ENCODE measurements around the gene RBM15B. TPM values are rescaled to one million over a fixed set of nuclear protein-coding genes. Genes with fewer than 3 reads are reported as not detected.

Gene RBM15B
- total RNA-seq, 1 donor from 2014 or later, result 23.5 TPM

GRCh38 chr3:51429138-51429537 lies 38.1 kb downstream of the RBM15B start:
- H3K36me3 ChIP-seq (ENCODE audit: insufficient read depth, low read length), result peaks cover 22% of the 10 kb centered on the region
- no peaks in the 10 kb centered on the region for H3K4me1 Mint-ChIP-seq (ENCODE audit: low read depth, unreplicated experiment)
- FAIRE-seq, result no peak

GRCh38 chr3:51434110-51434509 lies 43.0 kb downstream of the RBM15B start:
- Histone ChIP-seq H3K4me1 (ENCODE audit: insufficient read depth, low read length) (no peaks in the 10 kb centered on the region), H3K27ac (ENCODE audit: low read depth, low read length) (no peak overlapping the region), H3K36me3 (ENCODE audit: insufficient read depth, low read length) (peaks cover 18% of the 10 kb centered on the region), H3K4me3 (ENCODE audit: insufficient read depth, low read depth, low read length) (no peak overlapping the region), H3K9me3 (ENCODE audit: insufficient read depth, low read depth, low read length) (no peaks in the 10 kb centered on the region), H3K4me2 (ENCODE audit: low read length) (no peak overlapping the region), H2AFZ (ENCODE audit: low read depth, low read length) (no peak overlapping the region), H3K79me2 (ENCODE audit: insufficient read depth, low read length) (no peaks in the 10 kb centered on the region), H3K27me3 (ENCODE audit: insufficient read depth, low read length) (no peaks in the 10 kb centered on the region), H3K9ac (ENCODE audit: low read length) (no peak overlapping the region), H4K20me1 (ENCODE audit: insufficient read depth, low read length) (peaks cover 9% of the 10 kb centered on the region)
- no peaks in the 10 kb centered on the region for H3K4me1 Mint-ChIP-seq (ENCODE audit: low read depth, unreplicated experiment)
- no peak for FAIRE-seq
- no peaks in the 10 kb centered on the region for H3K9me3 Mint-ChIP-seq (ENCODE audit: unreplicated experiment)
- TF ChIP-seq, protein P1, sequence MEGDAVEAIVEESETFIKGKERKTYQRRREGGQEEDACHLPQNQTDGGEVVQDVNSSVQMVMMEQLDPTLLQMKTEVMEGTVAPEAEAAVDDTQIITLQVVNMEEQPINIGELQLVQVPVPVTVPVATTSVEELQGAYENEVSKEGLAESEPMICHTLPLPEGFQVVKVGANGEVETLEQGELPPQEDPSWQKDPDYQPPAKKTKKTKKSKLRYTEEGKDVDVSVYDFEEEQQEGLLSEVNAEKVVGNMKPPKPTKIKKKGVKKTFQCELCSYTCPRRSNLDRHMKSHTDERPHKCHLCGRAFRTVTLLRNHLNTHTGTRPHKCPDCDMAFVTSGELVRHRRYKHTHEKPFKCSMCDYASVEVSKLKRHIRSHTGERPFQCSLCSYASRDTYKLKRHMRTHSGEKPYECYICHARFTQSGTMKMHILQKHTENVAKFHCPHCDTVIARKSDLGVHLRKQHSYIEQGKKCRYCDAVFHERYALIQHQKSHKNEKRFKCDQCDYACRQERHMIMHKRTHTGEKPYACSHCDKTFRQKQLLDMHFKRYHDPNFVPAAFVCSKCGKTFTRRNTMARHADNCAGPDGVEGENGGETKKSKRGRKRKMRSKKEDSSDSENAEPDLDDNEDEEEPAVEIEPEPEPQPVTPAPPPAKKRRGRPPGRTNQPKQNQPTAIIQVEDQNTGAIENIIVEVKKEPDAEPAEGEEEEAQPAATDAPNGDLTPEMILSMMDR (IDR thresholded peaks at IDR 0.05; ENCODE audit: insufficient read depth, low read depth, low read length), result no peak
- no peak for TF ChIP-seq EZH2 (IDR thresholded peaks at IDR 0.05; ENCODE audit: insufficient read depth, low read length)
- H3K36me3 Mint-ChIP-seq (ENCODE audit: low read depth, unreplicated experiment), result peaks cover 11% of the 10 kb centered on the region
- H3K27ac Mint-ChIP-seq (ENCODE audit: unreplicated experiment), result no peak overlapping the region
- no peak overlapping the region for H3K4me3 Mint-ChIP-seq (ENCODE audit: unreplicated experiment)
- DNase-seq (ENCODE audit: low read depth), result no peak
- no peaks in the 10 kb centered on the region for H3K27me3 Mint-ChIP-seq (ENCODE audit: low read depth, unreplicated experiment)

More at GRCh38 chr3:51429138-51429537, 38.1 kb downstream of the RBM15B start:
- no peak overlapping the region for H3K27ac ChIP-seq (ENCODE audit: low read depth, low read length)
- H3K79me2 ChIP-seq (ENCODE audit: insufficient read depth, low read length), result no peaks in the 10 kb centered on the region
- H3K4me1 ChIP-seq (ENCODE audit: insufficient read depth, low read length), result no peaks in the 10 kb centered on the region
- H4K20me1 ChIP-seq (ENCODE audit: insufficient read depth, low read length), result peaks cover 1% of the 10 kb centered on the region
- no peak overlapping the region for H3K27ac Mint-ChIP-seq (ENCODE audit: unreplicated experiment)
- H2AFZ ChIP-seq (ENCODE audit: low read depth, low read length), result no peak overlapping the region
- DNase-seq (ENCODE audit: low read depth), result no peak
- no peak overlapping the region for H3K9ac ChIP-seq (ENCODE audit: low read length)
- H3K36me3 Mint-ChIP-seq (ENCODE audit: low read depth, unreplicated experiment), result peaks cover 9% of the 10 kb centered on the region
- H3K4me3 ChIP-seq (ENCODE audit: insufficient read depth, low read depth, low read length), result no peak overlapping the region
- TF ChIP-seq, protein P1 (IDR thresholded peaks at IDR 0.05; ENCODE audit: insufficient read depth, low read depth, low read length), result no peak
- TF ChIP-seq EZH2 (IDR thresholded peaks at IDR 0.05; ENCODE audit: insufficient read depth, low read length), result no peak
- H3K27me3 Mint-ChIP-seq (ENCODE audit: low read depth, unreplicated experiment), result no peaks in the 10 kb centered on the region
- H3K27me3 ChIP-seq (ENCODE audit: insufficient read depth, low read length), result no peaks in the 10 kb centered on the region
- no peak overlapping the region for H3K4me2 ChIP-seq (ENCODE audit: low read length)
- H3K9me3 Mint-ChIP-seq (ENCODE audit: unreplicated experiment), result no peaks in the 10 kb centered on the region
- H3K4me3 Mint-ChIP-seq (ENCODE audit: unreplicated experiment), result no peak overlapping the region
- H3K9me3 ChIP-seq (ENCODE audit: insufficient read depth, low read depth, low read length), result no peaks in the 10 kb centered on the region

DNA sequence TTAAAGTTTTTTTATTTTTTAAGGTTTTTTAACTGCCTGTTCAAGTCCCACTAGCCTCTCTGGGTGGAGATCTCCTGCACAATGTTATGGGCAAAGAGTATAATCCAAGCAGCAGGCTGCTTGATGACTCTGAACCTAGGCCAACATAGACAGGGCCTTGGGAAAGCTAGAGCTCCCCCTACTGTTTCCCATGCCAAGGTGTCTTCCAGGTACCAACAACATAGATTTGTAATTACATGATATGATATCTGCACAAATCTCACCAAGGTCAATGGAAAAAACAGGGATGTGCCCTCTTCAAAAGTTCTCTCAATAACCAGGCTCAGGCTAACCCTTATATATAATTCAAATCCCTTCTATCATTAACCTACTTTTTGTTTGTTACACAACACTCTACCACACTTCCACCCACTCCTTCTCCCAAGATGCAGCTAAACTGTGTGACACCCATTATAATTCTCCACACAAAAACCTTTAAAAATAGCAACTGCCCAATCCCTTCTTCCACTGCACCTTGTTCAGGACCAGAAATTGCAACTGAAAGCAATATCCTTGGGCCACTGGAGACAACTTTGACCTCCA lies 43.8 kb downstream of the RBM15B start:
- no peak overlapping the region for H3K27ac ChIP-seq (ENCODE audit: low read depth, low read length)
- H2AFZ ChIP-seq (ENCODE audit: low read depth, low read length), result no peak overlapping the region
- H4K20me1 ChIP-seq (ENCODE audit: insufficient read depth, low read length), result peaks cover 9% of the 10 kb centered on the region
- DNase-seq (ENCODE audit: low read depth) (peak; percentile 16), FAIRE-seq (no peak)
- no peak overlapping the region for H3K4me3 ChIP-seq (ENCODE audit: insufficient read depth, low read depth, low read length)
- H3K27me3 ChIP-seq (ENCODE audit: insufficient read depth, low read length), result no peaks in the 10 kb centered on the region
- Mint-ChIP-seq H3K36me3 (ENCODE audit: low read depth, unreplicated experiment) (peaks cover 11% of the 10 kb centered on the region), H3K27ac (ENCODE audit: unreplicated experiment) (no peak overlapping the region), H3K4me1 (ENCODE audit: low read depth, unreplicated experiment) (no peaks in the 10 kb centered on the region), H3K9me3 (ENCODE audit: unreplicated experiment) (no peaks in the 10 kb centered on the region), H3K27me3 (ENCODE audit: low read depth, unreplicated experiment) (no peaks in the 10 kb centered on the region), H3K4me3 (ENCODE audit: unreplicated experiment) (no peak overlapping the region)
- no peaks in the 10 kb centered on the region for H3K79me2 ChIP-seq (ENCODE audit: insufficient read depth, low read length)
- H3K9me3 ChIP-seq (ENCODE audit: insufficient read depth, low read depth, low read length), result no peaks in the 10 kb centered on the region
- TF ChIP-seq EZH2 (IDR thresholded peaks at IDR 0.05; ENCODE audit: insufficient read depth, low read length), result no peak
- TF ChIP-seq, protein P1 (IDR thresholded peaks at IDR 0.05; ENCODE audit: insufficient read depth, low read depth, low read length), result peak; percentile 59
- H3K4me2 ChIP-seq (ENCODE audit: low read length), result no peak overlapping the region
- no peaks in the 10 kb centered on the region for H3K4me1 ChIP-seq (ENCODE audit: insufficient read depth, low read length)
- no peak overlapping the region for H3K9ac ChIP-seq (ENCODE audit: low read length)
- peaks cover 12% of the 10 kb centered on the region for H3K36me3 ChIP-seq (ENCODE audit: insufficient read depth, low read length)

Measured in astrocyte (in vitro differentiated cells and primary cell).